GM19397 (cell line): Measurements from ENCODE around the gene PARD6B.
"Not testable (repeated sequence)": the region's sequence is repeated elsewhere in the genome, so short reads cannot be mapped to it uniquely, and the experiment has no call there.

Experiments used
- ATAC-seq: cut with Tn5 transposase; IDR thresholded peaks from one replicate; pipeline ENCODE4 v1.9.1; 2021; ENCODE audit warnings: mild to moderate bottlenecking, moderate library complexity; ENCODE audit not compliant: unreplicated experiment

PARD6B gene

DNA sequence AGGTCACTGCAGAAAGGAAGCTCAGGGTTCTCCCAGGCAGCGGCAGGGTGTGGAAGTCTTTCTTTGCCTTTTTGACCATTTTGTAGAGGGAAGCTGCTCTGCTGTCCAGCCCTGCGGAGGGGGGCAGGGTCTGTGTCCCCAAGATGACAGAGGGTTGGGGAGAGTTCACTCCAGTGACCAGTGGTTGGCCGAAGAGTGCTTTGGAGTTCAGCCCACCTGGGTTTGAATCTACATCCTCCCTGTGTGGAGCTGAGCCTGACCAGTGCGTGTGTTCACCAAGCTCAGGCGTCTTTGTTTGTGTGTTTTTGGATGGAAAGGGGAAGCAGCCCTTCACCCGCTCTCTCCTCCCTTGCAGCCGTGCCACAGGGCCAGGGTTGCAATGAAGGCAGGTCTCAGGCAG, 37.6 kb downstream of the PARD6B start:
- not testable (repeated sequence) for ATAC-seq

DNA sequence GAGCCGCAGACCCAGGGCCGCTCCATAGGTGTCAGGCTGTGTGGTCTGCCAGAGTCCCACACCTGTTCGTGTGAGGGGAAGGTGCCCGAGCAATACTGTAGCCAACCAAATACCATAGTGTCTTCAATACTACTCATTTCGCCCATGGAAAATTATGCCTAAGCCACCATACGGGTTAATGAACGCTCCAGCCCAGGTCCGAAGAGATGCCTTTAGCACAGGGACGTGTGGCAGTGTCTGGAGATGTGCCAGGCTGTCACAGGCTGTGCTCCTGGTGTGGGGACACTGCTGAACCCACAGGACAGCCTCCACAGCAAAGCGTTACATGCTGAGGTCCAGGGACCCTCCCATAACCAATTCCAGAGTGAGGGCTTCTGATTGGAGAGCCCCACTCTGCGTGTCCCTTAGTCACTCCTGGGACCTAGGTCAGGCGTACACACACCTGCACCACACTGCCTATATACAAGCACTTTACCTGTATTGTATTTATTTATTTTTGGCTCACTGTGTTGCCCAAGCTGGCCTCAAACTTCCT, 38.2 kb downstream of the PARD6B start:
- ATAC-seq = not testable (repeated sequence)

DNA sequence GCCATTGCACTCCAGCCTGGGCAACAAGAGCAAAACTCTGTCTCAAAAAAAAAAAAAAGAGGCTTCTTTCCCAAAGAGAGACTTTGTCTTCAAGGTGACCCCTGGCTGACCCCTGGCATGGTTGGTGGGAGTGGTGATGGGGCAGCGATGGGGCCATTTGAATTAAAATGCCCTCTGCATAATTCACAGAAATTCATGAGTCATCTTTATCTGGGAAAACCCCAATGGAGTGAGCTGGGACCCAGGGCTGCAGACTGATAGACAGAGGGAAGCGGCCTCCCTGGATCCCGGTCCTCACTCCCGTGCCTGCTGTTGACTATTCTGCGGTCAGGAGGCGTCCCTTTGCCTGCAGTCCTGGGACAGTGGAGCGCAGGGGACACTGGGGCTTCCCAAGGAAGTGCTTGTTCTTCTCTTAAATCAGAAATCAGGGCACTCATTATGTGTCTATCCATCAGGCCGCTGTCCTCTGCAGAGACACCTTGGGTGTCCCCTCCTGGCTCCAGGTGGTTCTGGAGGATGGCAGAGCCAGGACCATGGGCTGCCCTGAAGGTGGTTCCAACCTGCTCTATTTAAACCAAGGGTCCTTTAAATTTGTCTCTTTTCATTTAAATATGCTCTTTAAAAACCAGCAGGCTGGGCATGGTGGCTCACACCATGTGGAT, 40.2 kb downstream of the PARD6B start:
- not testable (repeated sequence) for ATAC-seq

DNA sequence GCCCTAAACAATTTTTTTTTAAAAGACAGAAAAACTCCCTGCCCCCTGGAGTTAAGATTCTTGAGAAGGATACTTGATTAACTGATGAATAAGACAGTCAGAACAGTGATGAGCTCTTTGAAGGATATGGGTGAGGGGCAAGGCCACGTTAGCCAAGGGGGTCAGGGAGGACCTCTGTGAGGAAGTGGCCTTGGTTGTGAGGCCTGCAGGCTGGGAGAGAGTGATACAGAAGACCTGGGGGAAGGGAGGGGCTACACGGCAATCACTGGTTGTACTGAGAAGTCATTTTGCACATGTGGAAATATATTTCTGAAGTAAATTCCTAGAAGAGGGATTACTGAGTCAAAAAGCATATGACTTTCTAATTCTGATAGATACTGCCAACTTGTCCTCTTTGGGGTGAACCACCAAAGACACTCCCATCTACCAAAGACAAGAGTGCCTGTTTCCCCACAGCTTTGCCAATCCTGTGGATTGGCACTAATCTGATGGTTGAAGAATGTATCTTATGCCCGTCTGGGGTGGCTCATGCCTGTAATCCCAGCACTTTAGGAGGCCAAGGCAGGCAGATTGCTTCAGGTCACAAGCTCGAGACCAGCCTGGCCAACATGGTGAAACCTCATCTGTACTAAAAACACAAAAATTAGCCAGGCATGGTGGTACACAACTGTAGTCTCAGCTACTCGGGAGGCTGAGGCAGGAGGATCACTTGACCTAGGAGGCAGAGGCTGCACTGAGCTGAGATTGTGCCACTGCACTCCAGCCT, 41.2 kb downstream of the PARD6B start:
- no peak for ATAC-seq

DNA sequence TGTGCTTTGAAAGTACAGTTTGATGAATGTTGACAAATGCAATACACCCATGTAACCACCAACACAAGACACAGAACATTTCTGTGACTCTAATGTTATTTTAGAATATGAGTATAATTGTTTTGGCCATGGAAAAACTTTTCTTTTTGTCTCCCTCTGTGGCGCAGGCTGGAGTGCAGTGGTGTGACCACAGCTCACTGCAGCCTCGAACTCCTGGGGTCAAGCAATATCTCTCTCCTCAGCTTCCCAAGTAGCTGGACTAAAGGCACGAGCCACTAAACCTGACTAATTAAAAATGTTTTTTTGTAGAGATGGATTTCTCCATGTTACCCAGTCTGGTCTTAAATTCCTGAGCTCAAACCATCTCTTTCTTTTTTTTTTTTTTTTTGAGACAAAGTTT, 43.1 kb downstream of the PARD6B start:
- ATAC-seq = no peak

DNA sequence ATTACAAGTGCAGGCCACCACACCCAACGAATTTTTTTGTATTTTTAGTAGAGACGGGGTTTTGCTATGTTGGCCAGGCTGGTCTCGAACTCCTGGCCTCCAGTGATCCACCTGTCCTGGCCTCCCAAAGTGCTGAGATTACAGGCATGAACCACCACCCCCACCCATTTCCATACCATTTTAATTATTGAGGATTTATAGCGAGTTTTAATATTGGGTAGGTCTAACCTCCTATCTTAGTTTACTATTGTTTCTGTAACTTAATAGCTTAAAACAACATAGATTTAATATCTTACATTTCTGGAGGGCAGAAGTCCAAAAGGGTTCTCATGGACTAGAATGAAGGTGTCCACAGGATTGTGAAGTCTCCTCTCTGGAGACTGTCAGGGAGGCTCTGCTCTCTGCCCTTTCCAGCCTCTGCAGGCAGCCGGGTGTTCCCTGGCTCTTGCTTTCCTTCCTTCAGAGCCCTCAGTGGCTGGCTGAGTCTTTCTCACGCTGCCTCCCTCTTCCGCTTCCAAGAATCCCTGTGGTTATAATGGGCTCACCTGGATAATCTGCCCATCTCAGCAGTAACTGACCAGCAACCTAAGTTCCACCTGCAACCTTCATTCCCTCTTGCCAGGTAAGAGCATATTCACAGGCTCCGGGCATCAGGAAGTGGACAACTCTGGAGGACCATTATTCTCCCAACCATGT, 44.9 kb downstream of the PARD6B start:
- no peak for ATAC-seq

DNA sequence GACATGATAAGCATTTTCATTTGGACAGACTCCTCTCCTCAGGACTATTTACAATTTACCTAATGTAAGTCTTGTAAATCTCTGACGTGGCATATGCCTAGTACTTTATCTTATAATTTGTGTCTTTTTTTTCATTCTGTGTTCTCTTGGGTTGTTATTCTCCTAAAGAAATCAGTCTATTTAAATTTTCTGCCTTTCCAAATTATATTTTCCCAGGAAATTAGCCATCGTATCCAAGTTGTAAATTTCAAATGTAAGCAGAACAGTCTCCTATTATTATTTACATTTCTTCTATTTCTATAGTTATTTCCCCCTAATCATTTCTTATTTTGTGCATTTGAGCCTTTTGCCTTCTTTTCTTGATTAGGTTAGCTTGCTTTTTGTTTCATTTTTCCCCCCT, 46.0 kb downstream of the PARD6B start:
- ATAC-seq = no peak

DNA sequence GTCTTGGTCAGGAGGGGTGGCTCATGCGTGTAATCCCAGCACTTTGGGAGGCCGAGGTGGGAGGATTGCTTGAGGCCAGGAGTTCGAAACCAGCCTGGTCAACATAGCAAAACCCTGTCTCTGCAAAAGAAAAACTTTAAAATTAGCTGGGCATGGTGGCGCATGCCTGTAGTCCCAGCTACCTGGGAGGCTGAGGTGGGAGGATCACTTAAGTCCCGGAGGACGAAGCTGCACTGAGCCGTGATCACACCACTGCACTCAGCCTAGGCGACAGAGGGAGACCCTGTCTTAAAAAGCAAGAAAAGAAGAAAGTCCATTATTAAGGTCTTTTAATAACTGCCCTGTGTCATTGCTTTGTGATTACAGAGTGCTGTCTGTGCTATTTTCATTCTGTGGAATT, 47.6 kb downstream of the PARD6B start:
- not testable (repeated sequence) for ATAC-seq

DNA sequence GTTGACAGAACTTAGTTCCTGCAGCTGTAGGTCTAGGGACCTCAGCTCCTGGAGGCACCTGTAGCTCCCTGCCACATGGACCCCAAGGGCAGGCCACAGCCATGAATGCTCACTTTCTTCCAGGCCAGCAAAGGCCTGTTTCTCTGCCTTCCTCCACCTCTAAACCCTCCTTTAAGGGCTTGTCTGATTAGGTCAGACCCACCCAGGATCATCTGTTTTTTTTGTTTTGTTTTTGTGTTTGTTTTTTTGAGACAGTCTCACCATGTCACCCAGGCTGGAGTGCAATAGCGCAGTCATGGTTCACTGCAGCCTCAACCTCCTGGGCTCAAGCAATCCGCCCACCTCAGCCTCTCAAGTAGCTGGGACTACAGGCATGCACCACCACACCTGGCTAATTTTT, 52.0 kb downstream of the PARD6B start:
- no peak for ATAC-seq

DNA sequence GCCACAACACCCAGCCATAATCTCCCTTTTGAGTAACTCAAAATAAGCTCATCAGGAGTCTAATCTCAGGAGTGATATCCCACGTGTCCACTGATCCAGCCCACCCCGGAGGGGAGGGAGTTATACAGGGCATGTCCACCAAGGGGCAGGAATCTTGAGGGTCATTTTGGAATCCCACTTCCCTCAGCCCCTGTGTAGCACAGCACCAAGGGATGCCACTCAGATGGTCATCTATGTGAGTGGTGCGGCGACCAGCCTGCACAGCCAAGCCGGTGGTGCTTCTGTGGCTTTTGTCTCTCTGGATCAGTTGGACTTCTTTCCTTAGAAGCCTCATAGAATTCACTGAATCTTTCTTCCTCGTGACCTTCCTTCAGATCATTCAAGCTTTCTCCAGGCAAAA, 52.5 kb downstream of the PARD6B start:
- ATAC-seq = no peak

DNA sequence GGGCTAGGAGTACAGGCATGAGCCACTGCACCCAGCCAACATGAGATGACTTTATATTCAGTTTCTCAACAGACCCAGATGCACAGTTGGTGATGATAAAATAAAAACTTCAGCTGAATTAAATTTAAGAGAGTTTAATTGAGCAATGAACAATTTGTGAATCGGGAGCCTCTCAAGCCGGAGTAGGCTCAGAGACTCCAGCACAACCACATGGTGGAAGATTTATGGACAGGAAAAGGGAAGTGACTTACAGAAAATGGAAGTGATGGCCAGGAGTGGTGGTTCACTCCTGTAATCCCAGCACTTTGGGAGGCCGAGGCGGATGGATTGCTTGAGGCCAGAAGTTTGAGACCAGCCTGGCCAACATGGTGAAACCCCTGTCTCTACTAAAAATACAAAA, 53.1 kb downstream of the PARD6B start:
- ATAC-seq = no peak

DNA sequence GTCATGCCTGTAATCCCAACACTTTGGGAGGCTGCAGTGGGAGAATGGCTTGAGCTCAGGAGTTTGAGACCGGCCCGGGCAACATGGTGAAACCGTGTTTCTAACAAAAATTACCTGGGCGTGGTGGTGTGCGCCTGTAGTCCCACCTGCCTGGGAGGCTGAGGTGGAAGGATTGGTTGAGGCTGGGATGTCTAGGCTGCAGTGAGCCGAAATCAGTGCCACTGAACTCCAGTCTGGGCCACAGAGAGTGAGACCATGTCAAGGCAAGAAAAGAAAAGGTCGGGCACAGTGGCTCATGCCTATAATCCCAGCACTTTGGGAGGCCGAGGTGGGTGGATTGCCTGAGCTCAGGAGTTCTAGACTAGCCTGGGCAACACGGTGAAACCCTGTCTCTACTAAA, 55.3 kb downstream of the PARD6B start:
- ATAC-seq = no peak

DNA sequence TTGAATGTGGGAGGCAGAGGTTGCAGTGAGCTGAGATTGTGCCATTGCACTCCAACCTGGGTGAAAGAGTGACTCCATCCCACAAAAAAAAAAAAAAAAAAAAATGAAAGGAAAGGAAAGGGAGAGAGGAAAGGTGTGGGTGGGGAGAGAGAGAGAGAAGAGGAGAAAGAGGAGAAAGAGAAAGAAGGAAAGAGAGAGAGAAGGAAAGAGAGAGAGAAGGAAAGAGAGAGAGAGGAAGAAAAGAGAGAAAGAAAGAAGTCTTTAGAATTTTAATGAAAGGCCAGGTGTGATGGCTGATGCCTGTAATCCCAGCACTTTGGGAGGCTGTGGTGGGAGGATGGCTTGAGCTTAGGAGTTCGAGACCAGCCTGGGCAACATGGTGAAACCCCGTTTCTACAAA, 55.8 kb downstream of the PARD6B start:
- ATAC-seq = no peak

DNA sequence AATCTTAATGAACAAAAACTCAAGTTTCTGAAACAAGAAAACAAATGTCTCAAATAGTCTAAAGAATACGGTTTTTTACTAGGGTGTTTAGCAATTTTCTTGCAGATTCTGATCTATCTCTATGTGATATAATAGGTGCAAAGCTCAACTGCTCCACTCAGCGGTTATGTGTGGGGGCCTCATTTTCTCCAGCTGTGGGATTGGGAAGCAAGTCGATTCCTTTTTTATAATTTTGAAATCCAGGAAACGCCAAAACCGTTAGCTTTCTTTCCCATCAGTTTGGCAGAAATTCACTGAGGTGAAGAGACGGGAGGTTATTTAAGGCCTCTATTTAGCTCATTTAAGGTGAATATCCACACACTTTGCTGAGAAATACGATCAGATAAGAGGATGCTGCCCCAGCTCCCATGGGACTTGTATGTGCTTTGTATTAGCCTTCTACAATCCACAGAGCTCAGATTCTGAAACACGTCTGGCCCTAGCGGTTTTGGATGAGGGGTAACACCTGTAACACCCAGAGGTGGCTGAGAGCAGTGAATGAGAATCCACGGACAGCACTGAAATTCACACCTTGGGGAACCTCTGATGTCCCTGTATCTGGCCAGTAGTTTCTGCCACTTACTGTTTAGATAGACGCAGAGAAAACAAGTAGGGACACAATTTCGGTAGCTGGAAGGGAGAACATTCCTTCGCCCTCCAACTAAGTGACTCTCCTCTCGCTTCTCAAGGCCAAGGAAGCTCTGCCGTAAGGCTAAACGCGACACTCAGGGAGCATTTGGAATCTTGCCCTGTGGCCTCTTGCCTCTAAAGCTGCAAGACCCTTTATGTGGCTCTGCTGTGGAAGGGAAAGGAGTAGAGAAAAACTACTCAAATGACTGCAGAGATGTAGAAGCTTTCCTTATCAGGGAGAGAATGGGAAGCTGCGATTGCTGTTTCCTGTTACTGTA, 56.9 kb downstream of the PARD6B start:
- ATAC-seq = no peak

DNA sequence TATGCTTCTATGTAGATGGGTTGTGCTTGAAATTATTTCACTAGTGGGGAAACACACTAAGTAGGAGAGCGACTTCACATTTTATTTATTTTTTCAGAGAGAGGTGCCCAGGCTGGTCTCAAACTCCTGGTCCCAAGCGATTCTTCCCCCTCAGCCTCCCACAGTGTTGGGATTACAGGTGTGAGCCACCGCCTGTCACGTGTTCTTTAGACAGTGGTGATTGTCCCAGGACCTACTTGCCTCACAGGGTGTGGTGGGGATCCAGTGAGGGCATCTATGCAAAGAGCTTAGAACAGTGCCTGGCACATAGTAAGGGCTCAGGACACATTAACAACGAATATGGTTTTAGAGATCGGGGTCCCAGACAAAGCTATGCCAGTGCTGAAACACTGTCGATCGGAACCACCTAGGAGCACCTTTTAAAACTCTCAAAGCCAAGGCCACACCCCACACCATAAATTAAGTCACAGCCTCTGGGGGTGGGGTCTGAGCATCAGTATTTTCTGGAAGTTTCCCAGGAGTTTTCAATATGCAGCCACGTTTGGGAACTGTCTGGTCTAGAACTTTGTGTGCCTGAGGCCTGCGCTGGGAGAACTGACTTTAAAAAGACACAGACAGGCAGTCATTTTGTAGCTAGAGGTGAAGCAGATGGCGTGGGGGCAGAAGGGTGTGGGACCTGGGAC, 58.7 kb downstream of the PARD6B start:
- no peak for ATAC-seq

DNA sequence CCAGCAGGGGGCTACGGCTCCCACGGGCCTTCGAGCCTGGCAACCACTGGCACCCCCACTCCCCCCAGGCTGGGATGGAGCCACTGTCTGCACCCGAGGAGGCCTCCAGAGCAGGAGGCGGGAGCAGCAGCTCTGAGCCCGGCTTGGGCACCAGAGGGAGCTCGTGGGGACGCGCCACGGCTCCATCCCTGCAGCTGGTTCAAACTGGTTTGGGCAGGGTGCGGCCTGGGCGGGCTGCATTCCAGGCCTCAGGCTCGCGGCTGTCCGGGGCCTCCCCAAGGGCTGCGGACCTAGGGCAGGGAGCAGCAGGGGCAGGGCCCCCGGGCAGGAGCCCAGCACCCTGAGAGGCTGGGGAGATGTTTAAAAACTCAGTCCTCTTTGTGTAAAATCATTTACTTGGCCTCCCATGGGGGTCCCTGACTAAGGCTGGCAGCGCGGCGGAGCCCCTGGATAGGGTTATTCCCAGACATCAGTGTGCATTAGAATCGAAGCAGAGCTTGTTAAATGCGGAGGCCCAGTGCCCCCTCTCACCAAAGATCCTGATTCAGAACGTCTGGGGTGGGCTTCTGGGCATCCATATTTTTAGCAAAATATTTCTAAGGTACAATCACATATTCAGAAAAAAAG, 59.4 kb downstream of the PARD6B start:
- ATAC-seq = peak; percentile 49

DNA sequence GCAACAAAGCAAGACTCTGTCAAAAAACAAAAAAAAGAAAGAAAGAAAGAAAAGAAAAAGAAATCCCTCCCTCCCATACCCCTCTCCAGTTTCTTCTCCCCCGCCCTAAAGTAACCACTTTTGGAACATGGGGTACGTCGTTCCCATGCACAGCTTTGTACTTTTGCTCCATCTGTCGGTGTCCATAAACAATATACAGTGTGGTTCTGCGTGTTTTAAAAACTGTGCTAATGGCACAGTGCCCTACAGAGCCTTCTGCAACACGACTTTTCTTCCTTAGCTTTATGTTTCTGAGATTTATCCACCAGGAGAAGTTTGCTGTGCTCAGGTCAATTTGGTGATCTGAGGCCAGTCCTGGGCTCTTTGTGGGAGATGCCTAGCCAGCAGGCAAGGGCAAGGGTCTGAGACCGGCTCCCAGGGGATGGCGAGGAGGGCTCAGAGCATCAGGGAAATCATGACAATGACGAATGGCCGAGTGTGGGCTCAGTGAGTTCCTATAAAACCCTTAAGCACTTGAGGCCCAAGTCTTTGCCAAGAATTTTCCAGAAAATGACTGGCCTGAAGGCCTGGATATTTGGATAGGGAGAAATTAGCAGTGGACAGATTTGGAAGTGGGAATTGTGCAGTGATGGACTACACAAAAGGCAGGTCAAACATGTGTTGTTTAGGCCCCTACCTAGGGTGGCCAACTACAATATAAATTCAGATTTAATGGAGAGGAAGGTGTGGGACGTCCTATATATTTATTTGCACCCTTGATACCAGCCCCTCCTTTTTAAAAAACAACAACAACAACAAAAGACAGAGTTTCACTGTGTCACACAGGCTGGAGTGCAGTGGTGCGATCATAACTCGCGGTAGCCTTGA, 61.6 kb downstream of the PARD6B start:
- ATAC-seq = no peak

DNA sequence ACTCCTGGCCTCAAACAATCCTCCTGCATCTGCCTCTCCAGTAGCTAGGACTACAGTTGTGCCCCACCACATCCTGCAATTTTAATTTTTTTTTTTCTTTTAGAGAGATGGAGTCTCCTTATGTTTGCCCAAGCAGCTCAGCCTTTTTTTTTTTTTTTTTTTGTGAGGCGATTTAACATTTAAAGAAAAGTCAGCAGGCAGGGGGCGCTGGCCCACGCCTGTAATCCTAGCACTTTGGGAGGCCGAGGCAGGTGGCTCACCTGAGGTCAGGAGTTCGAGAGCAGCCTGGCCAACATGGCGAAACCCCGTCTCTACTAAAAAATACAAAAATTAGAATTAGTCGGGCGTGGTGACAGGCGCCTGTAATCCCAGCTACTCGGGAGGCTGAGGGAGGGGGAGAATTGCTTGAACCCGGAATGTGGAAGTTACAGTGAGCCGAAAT, 62.2 kb downstream of the PARD6B start:
- not testable (repeated sequence) for ATAC-seq
